Smooth muscle cell (in vitro differentiated cells): ENCODE measurements around the gene PC. TPM values are rescaled to one million over a fixed set of nuclear protein-coding genes. Genes with fewer than 3 reads are reported as not detected.

Source experiments
- DNase-seq: peaks from one replicate; lab custom pipeline; 2025; ENCODE audit not compliant: unreplicated experiment; lab: John Stamatoyannopoulos, UW
- H2AFZ ChIP-seq: fragments of 200-600 bp; sonication (generic); 2 replicates; pipeline ENCODE4 v1.6.0; 2016; ENCODE audit warnings: antibody characterized with exemption, low read depth, mild to moderate bottlenecking
- H3F3A ChIP-seq: fragments of 200-600 bp; sonication (generic); 2 replicates; pipeline ENCODE4 v1.6.0; 2017; ENCODE audit warnings: antibody characterized with exemption, low read depth
- H3K27ac ChIP-seq: fragments of 200-600 bp; sonication (generic); 2 replicates; pipeline ENCODE4 v1.5.1; 2016; ENCODE audit warnings: low read depth, mild to moderate bottlenecking
- H3K27me3 ChIP-seq: fragments of 200-600 bp; sonication (generic); 2 replicates; pipeline ENCODE4 v1.6.1; 2016; ENCODE audit warnings: low read depth, mild to moderate bottlenecking
- H3K36me3 ChIP-seq: fragments of 200-600 bp; sonication (generic); 2 replicates; pipeline ENCODE4 v1.5.1; 2016; ENCODE audit warnings: low read depth
- H3K4me1 ChIP-seq: fragments of 200-600 bp; sonication (generic); 2 replicates; pipeline ENCODE4 v1.5.1; 2016; ENCODE audit warnings: low read depth
- H3K4me2 ChIP-seq: fragments of 200-600 bp; sonication (generic); 2 replicates; pipeline ENCODE4 v1.6.0; 2016; ENCODE audit warnings: mild to moderate bottlenecking
- H3K4me3 ChIP-seq: fragments of 200-600 bp; sonication (generic); 2 replicates; pipeline ENCODE4 v1.5.1; 2016; ENCODE audit warnings: mild to moderate bottlenecking
- H3K79me2 ChIP-seq: fragments of 200-600 bp; sonication (generic); 2 replicates; pipeline ENCODE4 v1.6.0; 2016; ENCODE audit warnings: low read depth, mild to moderate bottlenecking
- H3K9ac ChIP-seq: fragments of 200-600 bp; sonication (generic); 2 replicates; pipeline ENCODE4 v1.6.0; 2016; ENCODE audit warnings: low read depth
- H3K9me3 ChIP-seq: fragments of 200-600 bp; sonication (generic); replicated peaks from 2 replicates; pipeline ENCODE4 v1.5.1; 2016; ENCODE audit warnings: low read depth
- H4K20me1 ChIP-seq: fragments of 200-600 bp; sonication (generic); 2 replicates; pipeline ENCODE4 v1.6.0; 2016; ENCODE audit warnings: low read depth
- CTCF ChIP-seq: fragments of 200-600 bp; sonication (generic); IDR thresholded peaks from 2 replicates; pipeline ENCODE4 v1.5.1; 2017; ENCODE audit warnings: borderline replicate concordance, mild to moderate bottlenecking, antibody characterized with exemption; ENCODE audit not compliant: insufficient read depth, poor library complexity, severe bottlenecking
- WGBS: methylation state at CpG from one replicate; pipeline ENCODE4 v1.1.7; 2016; ENCODE audit warnings: low lambda C conversion rate; 5-methylcytosine and 5-hydroxymethylcytosine counted together
- polyA plus RNA-seq: library from polyadenylated mRNA; unstranded; fragments of >200 nt; fragmentation: Nextera tagmentation; extraction: Ambion mirVana; gene quantifications from 2 replicates; pipeline ENCODE4 v1.2.1, GENCODE V29; 2016
- total RNA-seq: library from RNA; depleted of rRNA; stranded (reverse); fragments of >200 nt; gene quantifications from 2 replicates; pipeline ENCODE4 v1.2.3, GENCODE V29; 2014

PC gene
- total and polyA plus RNA-seq, 2 experiments from 2014 or later = 11.8 to 36.1 TPM

- DNase-seq = no peak
- Histone ChIP-seq H4K20me1 (peaks cover 4% of the 10 kb centered on the region), H3K4me3 (no peak overlapping the region), H3K36me3 (no peaks in the 10 kb centered on the region), H3K9ac (no peak overlapping the region), H3K79me2 (no peaks in the 10 kb centered on the region), H3K9me3 (no peaks in the 10 kb centered on the region), H3K27me3 (no peaks in the 10 kb centered on the region), H2AFZ (no peak overlapping the region), H3K27ac (no peak overlapping the region), H3K4me1 (no peaks in the 10 kb centered on the region), H3F3A (no peaks in the 10 kb centered on the region), H3K4me2 (no peak overlapping the region)
- 74% methylated on average over 9 of the region's 9 CpGs for WGBS
- TF ChIP-seq CTCF = no peak
Observed at GRCh38 chr11:66934950-66935779, 23.0 kb downstream of the PC start.

- no peak overlapping the region for H3K27ac ChIP-seq
- no peaks in the 10 kb centered on the region for H3F3A ChIP-seq
- DNase-seq = no peak
- no peak overlapping the region for H3K4me2 ChIP-seq
- 82% methylated on average over 3 of the region's 3 CpGs for WGBS
- H3K9ac ChIP-seq = no peak overlapping the region
- no peaks in the 10 kb centered on the region for H3K27me3 ChIP-seq
- no peaks in the 10 kb centered on the region for H3K36me3 ChIP-seq
- H3K4me3 ChIP-seq = no peak overlapping the region
- no peak overlapping the region for H2AFZ ChIP-seq
- H3K4me1 ChIP-seq = no peaks in the 10 kb centered on the region
- H3K9me3 ChIP-seq = no peaks in the 10 kb centered on the region
- no peaks in the 10 kb centered on the region for H3K79me2 ChIP-seq
- H4K20me1 ChIP-seq = peaks cover 4% of the 10 kb centered on the region
- no peak for TF ChIP-seq CTCF
Observed at GRCh38 chr11:66933531-66933930, 24.7 kb downstream of the PC start.

GRCh38 chr11:66932543-66932942 is 25.6 kb downstream of the PC start:
- H3K9ac ChIP-seq = no peak overlapping the region
- H3F3A ChIP-seq = no peaks in the 10 kb centered on the region
- no peak overlapping the region for H3K4me3 ChIP-seq
- H2AFZ ChIP-seq = no peak overlapping the region
- no peak overlapping the region for H3K27ac ChIP-seq
- no peaks in the 10 kb centered on the region for H3K4me1 ChIP-seq
- 67% methylated on average over 3 of the region's 3 CpGs for WGBS
- no peaks in the 10 kb centered on the region for H3K36me3 ChIP-seq
- no peaks in the 10 kb centered on the region for H3K9me3 ChIP-seq
- no peaks in the 10 kb centered on the region for H3K27me3 ChIP-seq
- TF ChIP-seq CTCF = no peak
- DNase-seq = no peak
- peaks cover 4% of the 10 kb centered on the region for H4K20me1 ChIP-seq
- H3K79me2 ChIP-seq = no peaks in the 10 kb centered on the region
- no peak overlapping the region for H3K4me2 ChIP-seq

GRCh38 chr11:66929753-66930152 is 28.4 kb downstream of the PC start:
- Histone ChIP-seq H3K4me1 (no peaks in the 10 kb centered on the region), H3K9ac (no peak overlapping the region), H2AFZ (no peak overlapping the region), H3K27me3 (no peaks in the 10 kb centered on the region), H3K36me3 (no peaks in the 10 kb centered on the region), H3K79me2 (no peaks in the 10 kb centered on the region), H3K27ac (no peak overlapping the region), H3K9me3 (no peaks in the 10 kb centered on the region), H3K4me3 (no peak overlapping the region), H4K20me1 (peaks cover 4% of the 10 kb centered on the region), H3F3A (no peaks in the 10 kb centered on the region), H3K4me2 (no peak overlapping the region)
- TF ChIP-seq CTCF = no peak
- WGBS = 73% methylated on average over 4 of the region's 4 CpGs
- DNase-seq = no peak
